KOPT-K1 (cell line): ENCODE results near the gene NOG.

Experiments used
- H3K27ac ChIP-seq: fragments of 200-600 bp; sonication (generic); 2 replicates; pipeline ENCODE4 v1.5.1; 2016; ENCODE audit warnings: antibody characterized with exemption, mild to moderate bottlenecking, low read depth, low read length; ENCODE audit not compliant: poor library complexity, severe bottlenecking
- H3K36me3 ChIP-seq: fragments of 200-600 bp; sonication (generic); 2 replicates; pipeline ENCODE4 v1.5.1; 2017; ENCODE audit warnings: antibody characterized with exemption, mild to moderate bottlenecking, low read length, moderate library complexity; ENCODE audit not compliant: insufficient read depth
- H3K9me3 ChIP-seq: fragments of 200-600 bp; sonication (generic); 2 replicates; pipeline ENCODE4 v1.5.1; 2017; ENCODE audit warnings: antibody characterized with exemption, low read length, mild to moderate bottlenecking; ENCODE audit not compliant: insufficient read depth, poor library complexity, severe bottlenecking

Gene NOG

GRCh38 chr17:56593646-56594319, at the start of gene NOG:
Gene NOG (plus strand): TSS chr17:56593699. CDS start chr17:56594224, 525 bp downstream.
- H3K9me3 ChIP-seq: no peaks in the 10 kb centered on the region
- H3K27ac ChIP-seq: no peak within 1 kb of the TSS
- no peaks in the 10 kb centered on the region for H3K36me3 ChIP-seq

- H3K36me3 ChIP-seq: no peaks in the 10 kb centered on the region
- H3K9me3 ChIP-seq: no peaks in the 10 kb centered on the region
- no peak overlapping the region for H3K27ac ChIP-seq
These were observed 48.4 kb upstream of the NOG start for GRCh38 chr17:56545106-56545505.

GRCh38 chr17:56545930-56546329, 47.6 kb upstream of the NOG start:
- no peak overlapping the region for H3K27ac ChIP-seq

GRCh38 chr17:56548661-56549060, 44.8 kb upstream of the NOG start:
- H3K9me3 ChIP-seq: peaks cover 19% of the 10 kb centered on the region
- no peaks in the 10 kb centered on the region for H3K36me3 ChIP-seq
- no peak overlapping the region for H3K27ac ChIP-seq

More at GRCh38 chr17:56545930-56546329, 47.6 kb upstream of the NOG start:
- H3K9me3 ChIP-seq: peaks cover 6% of the 10 kb centered on the region
- H3K36me3 ChIP-seq: no peaks in the 10 kb centered on the region

- Histone ChIP-seq H3K27ac (no peak overlapping the region), H3K36me3 (no peaks in the 10 kb centered on the region), H3K9me3 (peaks cover 19% of the 10 kb centered on the region)
These were observed 44.0 kb upstream of the NOG start for GRCh38 chr17:56549501-56549900.

- H3K36me3 ChIP-seq: no peaks in the 10 kb centered on the region
- H3K9me3 ChIP-seq: peaks cover 6% of the 10 kb centered on the region
- no peak overlapping the region for H3K27ac ChIP-seq
These were observed 35.8 kb upstream of the NOG start for GRCh38 chr17:56557682-56558081.

GRCh38 chr17:56558088-56558487, 35.4 kb upstream of the NOG start:
- Histone ChIP-seq H3K27ac (no peak overlapping the region), H3K9me3 (peaks cover 6% of the 10 kb centered on the region), H3K36me3 (no peaks in the 10 kb centered on the region)

- Histone ChIP-seq H3K36me3 (no peaks in the 10 kb centered on the region), H3K27ac (no peak overlapping the region), H3K9me3 (no peaks in the 10 kb centered on the region)
These were observed 23.3 kb upstream of the NOG start for GRCh38 chr17:56570199-56570598.

- H3K9me3 ChIP-seq: no peaks in the 10 kb centered on the region
- no peak overlapping the region for H3K27ac ChIP-seq
- no peaks in the 10 kb centered on the region for H3K36me3 ChIP-seq
These were observed 22.0 kb upstream of the NOG start for GRCh38 chr17:56571456-56571855.

- Histone ChIP-seq H3K36me3 (no peaks in the 10 kb centered on the region), H3K27ac (no peak overlapping the region), H3K9me3 (peaks cover 6% of the 10 kb centered on the region)
These were observed 16.2 kb upstream of the NOG start for GRCh38 chr17:56577190-56577842.

GRCh38 chr17:56577843-56578204, 15.7 kb upstream of the NOG start:
- Histone ChIP-seq H3K9me3 (peaks cover 6% of the 10 kb centered on the region), H3K27ac (no peak overlapping the region), H3K36me3 (no peaks in the 10 kb centered on the region)

- no peaks in the 10 kb centered on the region for H3K36me3 ChIP-seq
- H3K9me3 ChIP-seq: peaks cover 6% of the 10 kb centered on the region
- no peak overlapping the region for H3K27ac ChIP-seq
These were observed 11.6 kb upstream of the NOG start for GRCh38 chr17:56581635-56582627.

GRCh38 chr17:56583772-56584171, 9.7 kb upstream of the NOG start:
- no peaks in the 10 kb centered on the region for H3K36me3 ChIP-seq
- no peak overlapping the region for H3K27ac ChIP-seq
- peaks cover 6% of the 10 kb centered on the region for H3K9me3 ChIP-seq

- H3K36me3 ChIP-seq: no peaks in the 10 kb centered on the region
- H3K9me3 ChIP-seq: no peaks in the 10 kb centered on the region
- no peak overlapping the region for H3K27ac ChIP-seq
These were observed 6.2 kb upstream of the NOG start for GRCh38 chr17:56587298-56587697.

GRCh38 chr17:56592487-56593085, 913 bp upstream of the NOG start:
- no peaks in the 10 kb centered on the region for H3K36me3 ChIP-seq
- H3K9me3 ChIP-seq: no peaks in the 10 kb centered on the region
- no peak overlapping the region for H3K27ac ChIP-seq
